HCT116 (cell line): ENCODE results near the gene LRRTM4. TPM values are rescaled to one million over a fixed set of nuclear protein-coding genes. Genes with fewer than 3 reads are reported as not detected.

ENCODE experiments used
- ATAC-seq: fragments of 200-7000 bp; cut with Tn5 transposase; 2 replicates; pipeline ENCODE4 v1.9.1; 2020; ENCODE audit warnings: mild to moderate bottlenecking, moderate library complexity
- BruUV-seq: library from RNA; stranded (reverse); fragments of 400-500 nt; replicated peaks from 2 replicates; lab custom pipeline; 2021; lab: Mats Ljungman, UMichigan
- CTCF ChIA-PET: fragments of 300-600 bp; sonication (Branson Sonifier 250); formaldehyde crosslinking; loops from one replicate; lab custom pipeline; 2021; ENCODE audit warnings: antibody characterized with exemption; lab: Charles Lee
- POLR2A ChIA-PET: fragments of 300-600, 350-600 bp; sonication (Branson Sonifier 250); formaldehyde crosslinking; loops from one replicate; lab custom pipeline; 2021; ENCODE audit warnings: antibody characterized with exemption; lab: Charles Lee
- RAD21 ChIA-PET, 2 experiments: fragments of 300-600 bp; sonication (Branson Sonifier 250); formaldehyde crosslinking; loops; one replicate each; lab custom pipeline; 2023; ENCODE audit warnings: low total read pairs in 2 of 2; ENCODE audit not compliant: uncharacterized antibody in 2 of 2, unreplicated experiment in 2 of 2, low non-redundant PET in 1 of 2; lab: Charles Lee
- DNase-seq: peaks from one replicate; pipeline ENCODE4 v3.0.0-alpha.2; 2010; ENCODE audit warnings: low read depth, low spot score
- H2AFZ ChIP-seq: fragments of 200-600 bp; shearing (Covaris generic), sonication (generic); 2 replicates; pipeline ENCODE4 v1.6.1; 2017; ENCODE audit warnings: low read depth, mixed run types, mixed read lengths, antibody characterized with exemption, low read length; ENCODE audit not compliant: poor library complexity, severe bottlenecking
- H3K27ac ChIP-seq: 2 replicates; pipeline ENCODE4 v1.5.1; 2012; ENCODE audit warnings: low read depth, low read length
- H3K27me3 ChIP-seq: fragments of 200-600 bp; sonication (generic); 2 replicates; pipeline ENCODE4 v1.6.1; 2016; ENCODE audit warnings: mixed run types, low read length, mixed read lengths; ENCODE audit not compliant: insufficient read depth
- H3K36me3 ChIP-seq, 2 experiments: fragments of 200-500 bp in 1 of 2; fragments of 200-600 bp in 1 of 2; sonication (Bioruptor generic) in 1 of 2; sonication (generic) in 1 of 2; 2 replicates each; pipeline versions ENCODE4 v1.5.1 to v1.6.1; 2014 to 2016; ENCODE audit warnings: low read length in 2 of 2, inconsistent platforms in 1 of 2, mixed read lengths in 1 of 2, mixed run types in 1 of 2; ENCODE audit not compliant: insufficient read depth in 2 of 2, control insufficient read depth in 1 of 2
- H3K4me1 ChIP-seq, 2 experiments: fragments of 200-600 bp in 1 of 2; sonication (generic) in 1 of 2; 2 replicates each; pipeline versions ENCODE4 v1.5.1 to v1.6.1; 2012 to 2017; ENCODE audit warnings: low read length in 2 of 2, inconsistent platforms in 1 of 2, mild to moderate bottlenecking in 1 of 2, mixed read lengths in 1 of 2, mixed run types in 1 of 2, moderate library complexity in 1 of 2; ENCODE audit not compliant: insufficient read depth in 2 of 2, control insufficient read depth in 1 of 2
- H3K4me2 ChIP-seq: fragments of 200-600 bp; sonication (generic); 2 replicates; pipeline ENCODE4 v1.6.1; 2017; ENCODE audit warnings: mixed run types, low read length, mixed read lengths
- H3K4me3 ChIP-seq, 2 experiments: fragments of 200-600 bp in 1 of 2; sonication (generic) in 1 of 2; replicated peaks in 1 of 2; 2 replicates each; pipeline ENCODE4 v1.5.1; 2011 to 2016; ENCODE audit warnings: low read length in 2 of 2, control low read depth in 1 of 2, low read depth in 1 of 2, mild to moderate bottlenecking in 1 of 2, mixed read lengths in 1 of 2, mixed run types in 1 of 2
- H3K79me2 ChIP-seq: fragments of 200-600 bp; sonication (generic); 2 replicates; pipeline ENCODE4 v1.6.1; 2017; ENCODE audit warnings: mild to moderate bottlenecking, mixed run types, low read length, moderate library complexity, mixed read lengths; ENCODE audit not compliant: insufficient read depth
- H3K9ac ChIP-seq: fragments of 200-600 bp; sonication (generic); 2 replicates; pipeline ENCODE4 v1.6.1; 2016; ENCODE audit warnings: low read length, mixed read lengths
- H3K9me2 ChIP-seq: fragments of 200-600 bp; sonication (generic), shearing (Covaris generic); 2 replicates; pipeline ENCODE4 v1.6.1; 2017; ENCODE audit warnings: mixed run types, mild to moderate bottlenecking, moderate library complexity; ENCODE audit not compliant: insufficient read depth
- H3K9me3 ChIP-seq, 2 experiments: fragments of 200-500 bp in 1 of 2; fragments of 200-600 bp in 1 of 2; sonication (Bioruptor generic) in 1 of 2; sonication (generic) in 1 of 2; 2 replicates each; pipeline ENCODE4 v1.6.1; 2014 to 2017; ENCODE audit warnings: low read length in 2 of 2, mixed read lengths in 2 of 2, inconsistent platforms in 1 of 2, low read depth in 1 of 2, mild to moderate bottlenecking in 1 of 2, mixed run types in 1 of 2, moderate library complexity in 1 of 2; ENCODE audit not compliant: control insufficient read depth in 1 of 2, insufficient read depth in 1 of 2
- H4K20me1 ChIP-seq: fragments of 200-600 bp; sonication (generic), shearing (Covaris generic); 2 replicates; pipeline ENCODE4 v1.6.1; 2017; ENCODE audit warnings: mixed run types, mild to moderate bottlenecking, moderate library complexity; ENCODE audit not compliant: insufficient read depth
- ATF3 ChIP-seq: IDR thresholded peaks from 2 replicates; pipeline ENCODE4 v1.6.1; 2012
- CBX3 ChIP-seq: IDR thresholded peaks from 2 replicates; pipeline ENCODE4 v1.6.1; 2012; ENCODE audit warnings: low read depth
- CEBPB ChIP-seq: IDR thresholded peaks from 2 replicates; pipeline ENCODE4 v1.6.1; 2012; ENCODE audit warnings: low read depth
- EGR1 ChIP-seq: IDR thresholded peaks from 2 replicates; pipeline ENCODE4 v1.6.1; 2012; ENCODE audit warnings: low read depth
- ELF1 ChIP-seq: IDR thresholded peaks from 2 replicates; pipeline ENCODE4 v1.6.1; 2012; ENCODE audit warnings: low read depth, borderline replicate concordance
- EZH2phosphoT487 ChIP-seq: fragments of 200-600 bp; IDR thresholded peaks from 2 replicates; pipeline ENCODE4 v1.6.1; 2018; ENCODE audit warnings: antibody characterized with exemption, borderline replicate concordance
- FOSL1 ChIP-seq: IDR thresholded peaks from 2 replicates; pipeline ENCODE4 v1.6.1; 2012; ENCODE audit warnings: low read depth
- MAX ChIP-seq: IDR thresholded peaks from 2 replicates; pipeline ENCODE4 v1.6.1; 2012
- POLR2A ChIP-seq: IDR thresholded peaks from 2 replicates; pipeline ENCODE4 v1.7.0; 2011; ENCODE audit warnings: borderline replicate concordance; ENCODE audit not compliant: insufficient read depth, insufficient read length; ENCODE audit errors: extremely low read depth
- POLR2AphosphoS5 ChIP-seq: IDR thresholded peaks from 2 replicates; pipeline ENCODE4 v1.6.1; 2011; ENCODE audit warnings: mild to moderate bottlenecking, low read depth, low read length, moderate library complexity
- RAD21 ChIP-seq: IDR thresholded peaks from 2 replicates; pipeline ENCODE4 v1.6.1; 2012; ENCODE audit warnings: low read depth, mild to moderate bottlenecking
- REST ChIP-seq: IDR thresholded peaks from 2 replicates; pipeline ENCODE4 v1.6.1; 2012; ENCODE audit warnings: low read depth
- SIN3A ChIP-seq: IDR thresholded peaks from 2 replicates; pipeline ENCODE4 v1.6.1; 2012; ENCODE audit warnings: low read depth
- SP1 ChIP-seq: IDR thresholded peaks from 2 replicates; pipeline ENCODE4 v1.6.1; 2012; ENCODE audit warnings: low read depth
- SRF ChIP-seq: IDR thresholded peaks from 2 replicates; pipeline ENCODE4 v1.6.1; 2012; ENCODE audit warnings: low read depth
- TCF7L2 ChIP-seq: IDR thresholded peaks from 2 replicates; pipeline ENCODE4 v1.7.0; 2011; ENCODE audit warnings: borderline replicate concordance, inconsistent platforms; ENCODE audit not compliant: insufficient read depth, insufficient read length; ENCODE audit errors: extremely low read depth
- YY1 ChIP-seq: IDR thresholded peaks from 2 replicates; pipeline ENCODE4 v1.6.1; 2011; ENCODE audit warnings: low read length, low read depth, moderate library complexity, mild to moderate bottlenecking; ENCODE audit not compliant: insufficient replicate concordance; ENCODE audit errors: extremely low read depth
- ZFX ChIP-seq: fragments of 450-650 bp; IDR thresholded peaks from 2 replicates; pipeline ENCODE4 v1.6.1; 2017
- intact Hi-C: fragments of 100-400 bp; cut with micrococcal nuclease; formaldehyde crosslinking; loops from 2 replicates; pipeline ENCODE4 v1.10.0; 2022
- total RNA-seq: library from RNA; stranded (reverse); gene quantifications from one replicate; pipeline ENCODE4 v1.2.1, GENCODE V29; 2021; ENCODE audit not compliant: unreplicated experiment

The LRRTM4 gene
- total RNA-seq, 1 experiment from 2014 or later = 0.25 TPM

- no peaks in the 10 kb centered on the region for H3K9me2 ChIP-seq
- no TSS peak for BruUV-seq
- H3K79me2 ChIP-seq = no peaks in the 10 kb centered on the region
- ChIA-PET CTCF (no interaction called here), RAD21 (no interaction called here), POLR2A (no interaction called here)
- H3K9me3 ChIP-seq = peaks cover 7 to 16% of the 10 kb centered on the region in 2 experiments; a peak in 2 of 4 replicates
- H3K9ac ChIP-seq = no peak overlapping the region
- no peak overlapping the region for H3K4me3 ChIP-seq
- H3K27ac ChIP-seq = no peak overlapping the region
- H4K20me1 ChIP-seq = no peaks in the 10 kb centered on the region
- H3K27me3 ChIP-seq = no peaks in the 10 kb centered on the region
- H2AFZ ChIP-seq = no peak overlapping the region
- no peak for TF ChIP-seq YY1
- TF ChIP-seq POLR2AphosphoS5 = no peak
- TF ChIP-seq SP1 = no peak
- TF ChIP-seq EGR1 = no peak
- no peak for TF ChIP-seq FOSL1
- TF ChIP-seq ZFX = no peak
- no peak for TF ChIP-seq TCF7L2
- no peak for TF ChIP-seq CBX3
- TF ChIP-seq CEBPB = no peak
- TF ChIP-seq SIN3A = no peak
- no peak for TF ChIP-seq EZH2phosphoT487
- H3K36me3 ChIP-seq = no peaks in the 10 kb centered on the region
- no peaks in the 10 kb centered on the region for H3K4me1 ChIP-seq
- no peak for DNase-seq
- intact Hi-C loops = no loop called here
- H3K4me2 ChIP-seq = no peak overlapping the region
- ATAC-seq = no peak
These were observed 87.3 kb downstream of the LRRTM4 start for GRCh38 chr2:77434880-77435279.

GRCh38 chr2:77428946-77429345 is 93.2 kb downstream of the LRRTM4 start:
- H3K9ac ChIP-seq = no peak overlapping the region
- no peak overlapping the region for H3K4me3 ChIP-seq
- H3K9me2 ChIP-seq = no peaks in the 10 kb centered on the region
- CTCF ChIA-PET = no interaction called here
- H2AFZ ChIP-seq = no peak overlapping the region
- BruUV-seq = no TSS peak
- H3K79me2 ChIP-seq = no peaks in the 10 kb centered on the region
- RAD21 ChIA-PET = no interaction called here
- ATAC-seq (no peak), DNase-seq (no peak)
- no peaks in the 10 kb centered on the region for H3K27me3 ChIP-seq
- H3K4me2 ChIP-seq = no peak overlapping the region
- intact Hi-C loops = no loop called here
- POLR2A ChIA-PET = no interaction called here
- peaks cover 4 to 6% of the 10 kb centered on the region in 2 experiments; a peak in 2 of 4 replicates for H3K9me3 ChIP-seq
- H3K27ac ChIP-seq = no peak overlapping the region
- TF ChIP-seq SRF (no peak), ELF1 (no peak), REST (no peak), POLR2A (no peak), ATF3 (no peak), RAD21 (no peak), MAX (no peak)
- no peaks in the 10 kb centered on the region for H4K20me1 ChIP-seq
- no peaks in the 10 kb centered on the region for H3K4me1 ChIP-seq
- H3K36me3 ChIP-seq = no peaks in the 10 kb centered on the region
